B cell (primary cell): ENCODE data around the gene SINHCAF. TPM values are rescaled to one million over a fixed set of nuclear protein-coding genes. Genes with fewer than 3 reads are reported as not detected.

Source experiments
- ATAC-seq: fragments of 200-7000 bp; cut with Tn5 transposase; one replicate; pipeline ENCODE4 v1.10.0; 2021; ENCODE audit warnings: low read depth, mild to moderate bottlenecking, moderate number of reproducible peaks, moderate library complexity
- CTCF ChIA-PET: fragments of 350-600 bp; sonication (Branson Sonifier 250); formaldehyde crosslinking; loops from one replicate; lab custom pipeline; 2021; ENCODE audit warnings: antibody characterized with exemption, inconsistent platforms; lab: Charles Lee
- POLR2A ChIA-PET: fragments of 350-600 bp; sonication (Branson Sonifier 250); formaldehyde crosslinking; loops from one replicate; lab custom pipeline; 2021; ENCODE audit warnings: antibody characterized with exemption; lab: Charles Lee
- DNase-seq: peaks from one replicate; pipeline ENCODE4 v3.0.0; 2013
- H2AFZ ChIP-seq: 2 replicates; pipeline ENCODE4 v1.6.1; 2012; ENCODE audit warnings: mild to moderate bottlenecking, low read depth, low read length; ENCODE audit not compliant: insufficient read depth, poor library complexity, severe bottlenecking
- H3K27ac ChIP-seq, 2 donors: 1 replicate in 1 of 2; 2 replicates in 1 of 2; pipeline ENCODE4 v1.5.1; 2012 to 2013; ENCODE audit warnings: low read length in 2 of 2, mild to moderate bottlenecking in 2 of 2, moderate library complexity in 1 of 2
- H3K27me3 ChIP-seq, 4 experiments: fragments of 200-600 bp in 1 of 4; sonication (generic) in 1 of 4; replicated peaks in 1 of 4; 1 replicate in 2 of 4; 2 replicates in 2 of 4; pipeline versions ENCODE4 v1.6.1 to v1.7.0; 2013 to 2016; ENCODE audit warnings: low read length in 3 of 4, mild to moderate bottlenecking in 2 of 4, mixed read lengths in 1 of 4, moderate library complexity in 1 of 4; ENCODE audit not compliant: insufficient read depth in 4 of 4, control insufficient read depth in 3 of 4; ENCODE audit errors: control extremely low read depth in 1 of 4
- H3K36me3 ChIP-seq, 2 experiments: replicated peaks in 1 of 2; 1 replicate in 1 of 2; 2 replicates in 1 of 2; pipeline versions ENCODE4 v1.6.1 to v1.7.1; 2013; ENCODE audit warnings: low read length in 1 of 2; ENCODE audit not compliant: insufficient read depth in 2 of 2, control insufficient read depth in 1 of 2; ENCODE audit errors: control extremely low read depth in 1 of 2, extremely low read depth in 1 of 2
- H3K4me1 ChIP-seq, 2 donors: fragments of 200-600 bp in 1 of 2; sonication (generic) in 1 of 2; 1 replicate in 1 of 2; 2 replicates in 1 of 2; pipeline versions ENCODE4 v1.5.1 to v1.6.1; 2013 to 2017; ENCODE audit warnings: low read length in 2 of 2; ENCODE audit not compliant: control insufficient read depth in 2 of 2, insufficient read depth in 2 of 2
- H3K4me2 ChIP-seq: replicated peaks from 2 replicates; pipeline ENCODE3; 2012; ENCODE audit warnings: mild to moderate bottlenecking, low read depth, low read length; ENCODE audit not compliant: poor library complexity, severe bottlenecking
- H3K4me3 ChIP-seq, 5 experiments: fragments of 200-600 bp in 1 of 5; sonication (generic) in 1 of 5; 1 replicate in 3 of 5; 2 replicates in 2 of 5; pipeline versions ENCODE4 v1.5.1 to v1.7.0; 2011 to 2016; ENCODE audit warnings: low read length in 4 of 5, mild to moderate bottlenecking in 4 of 5, low read depth in 2 of 5, control low read depth in 1 of 5, moderate library complexity in 1 of 5; ENCODE audit not compliant: insufficient read depth in 1 of 5; ENCODE audit errors: control extremely low read depth in 1 of 5, extremely low read depth in 1 of 5
- H3K79me2 ChIP-seq: fragments of 200-600 bp; sonication (generic); one replicate; pipeline ENCODE4 v1.6.0; 2016; ENCODE audit warnings: low read length; ENCODE audit not compliant: control insufficient read depth, insufficient read depth
- H3K9ac ChIP-seq: fragments of 200-600 bp; sonication (generic); 2 replicates; pipeline ENCODE4 v1.6.1; 2017; ENCODE audit warnings: mild to moderate bottlenecking, low read length, moderate library complexity
- H3K9me3 ChIP-seq, 3 donors: one replicate each; pipeline versions ENCODE4 v1.6.1 to v1.7.1; 2013; ENCODE audit warnings: low read length in 2 of 3; ENCODE audit not compliant: control insufficient read depth in 2 of 3, insufficient read depth in 1 of 3; ENCODE audit errors: control extremely low read depth in 1 of 3
- H4K20me1 ChIP-seq: 2 replicates; pipeline ENCODE4 v1.6.0; 2012; ENCODE audit warnings: mild to moderate bottlenecking, low read length; ENCODE audit not compliant: insufficient read depth, control insufficient read depth, poor library complexity, severe bottlenecking
- H3K27ac Mint-ChIP-seq: one replicate; pipeline ENCODE4 v1.8.0; 2021; ENCODE audit warnings: mixed read lengths
- H3K27me3 Mint-ChIP-seq: one replicate; pipeline ENCODE4 v1.8.0; 2021; ENCODE audit warnings: mixed read lengths
- H3K4me1 Mint-ChIP-seq: one replicate; pipeline ENCODE4 v1.8.0; 2021; ENCODE audit warnings: mixed read lengths
- H3K4me3 Mint-ChIP-seq: one replicate; pipeline ENCODE4 v1.8.0; 2021; ENCODE audit warnings: mixed read lengths
- H3K9me3 Mint-ChIP-seq: one replicate; pipeline ENCODE4 v1.8.0; 2022; ENCODE audit warnings: mixed read lengths; ENCODE audit not compliant: insufficient read depth
- EZH2 ChIP-seq: IDR thresholded peaks from 2 replicates; pipeline ENCODE4 v1.6.1; 2012; ENCODE audit warnings: borderline replicate concordance, low read depth, mild to moderate bottlenecking, moderate library complexity, low read length; ENCODE audit not compliant: insufficient read depth, poor library complexity, severe bottlenecking
- WGBS: methylation state at CpG from one replicate; pipeline ENCODE4 v1.1.5; 2013; ENCODE audit warnings: missing lambda C conversion rate; ENCODE audit not compliant: insufficient coverage; 5-methylcytosine and 5-hydroxymethylcytosine counted together
- intact Hi-C: fragments of 100-400 bp; cut with micrococcal nuclease; formaldehyde crosslinking; loops from one replicate; pipeline ENCODE4 v1.10.0; 2022
- polyA plus RNA-seq: library from polyadenylated mRNA; depleted of rRNA; stranded (reverse); fragments of >200 nt; gene quantifications from 2 replicates; pipeline ENCODE4 v1.2.3, GENCODE V29; 2012
- total RNA-seq, 2 donors: library from RNA; stranded (reverse); fragments of 120-200 nt in 1 of 2; gene quantifications; 1 replicate in 1 of 2; 2 replicates in 1 of 2; pipeline versions ENCODE4 v1.2.3 to v1.2.4, GENCODE V29; 2013 to 2022
- TF ChIP-seq, protein P1 (sequence below): fragments of 200-600 bp; IDR thresholded peaks from one replicate; pipeline ENCODE4 v1.8.0; 2022; ENCODE audit warnings: antibody characterized with exemption, mild to moderate bottlenecking

SINHCAF gene
- total and polyA plus RNA-seq, 2 donors (not counting 1 experiment from before 2014, with no cell fraction given), result 43.5 to 129 TPM

DNA sequence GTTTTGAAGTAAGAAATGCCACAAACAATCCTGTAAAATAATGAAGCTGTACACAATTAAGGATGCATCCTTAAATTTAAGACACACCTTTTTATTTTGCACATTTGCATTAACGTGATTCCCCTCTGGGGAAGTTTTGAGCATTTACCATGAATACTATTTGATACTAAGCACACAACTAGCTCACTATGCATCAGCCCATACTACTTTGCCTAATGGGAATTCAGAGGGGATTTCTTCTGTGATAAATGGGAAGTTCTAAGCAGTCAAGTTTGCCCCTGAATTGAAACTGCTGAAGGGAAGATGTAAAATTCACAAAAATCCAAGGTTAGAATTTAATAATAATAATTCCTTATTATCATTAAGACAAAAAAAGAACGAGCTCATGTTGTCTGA, 27.4 kb downstream of the SINHCAF start:
- Histone ChIP-seq H3K27me3 (no peaks in the 10 kb centered on the region), H3K4me2 (peak overlapping the region; percentile 29), H3K4me3 (no peak overlapping the region), H4K20me1 (peaks cover 19% of the 10 kb centered on the region), H2AFZ (no peak overlapping the region), H3K27ac (peak overlapping the region; percentile 27 to 66), H3K36me3 (peaks cover 2 to 59% of the 10 kb centered on the region in 2 experiments), H3K79me2 (peaks cover 69% of the 10 kb centered on the region), H3K9ac (no peak overlapping the region), H3K4me1 (peaks cover 25 to 27% of the 10 kb centered on the region in 2 donors), H3K9me3 (no peaks in the 10 kb centered on the region)
- peak; percentile 37 for DNase-seq
- H3K27me3 Mint-ChIP-seq, result no peaks in the 10 kb centered on the region
- TF ChIP-seq EZH2, result no peak
- TF ChIP-seq, protein P1, sequence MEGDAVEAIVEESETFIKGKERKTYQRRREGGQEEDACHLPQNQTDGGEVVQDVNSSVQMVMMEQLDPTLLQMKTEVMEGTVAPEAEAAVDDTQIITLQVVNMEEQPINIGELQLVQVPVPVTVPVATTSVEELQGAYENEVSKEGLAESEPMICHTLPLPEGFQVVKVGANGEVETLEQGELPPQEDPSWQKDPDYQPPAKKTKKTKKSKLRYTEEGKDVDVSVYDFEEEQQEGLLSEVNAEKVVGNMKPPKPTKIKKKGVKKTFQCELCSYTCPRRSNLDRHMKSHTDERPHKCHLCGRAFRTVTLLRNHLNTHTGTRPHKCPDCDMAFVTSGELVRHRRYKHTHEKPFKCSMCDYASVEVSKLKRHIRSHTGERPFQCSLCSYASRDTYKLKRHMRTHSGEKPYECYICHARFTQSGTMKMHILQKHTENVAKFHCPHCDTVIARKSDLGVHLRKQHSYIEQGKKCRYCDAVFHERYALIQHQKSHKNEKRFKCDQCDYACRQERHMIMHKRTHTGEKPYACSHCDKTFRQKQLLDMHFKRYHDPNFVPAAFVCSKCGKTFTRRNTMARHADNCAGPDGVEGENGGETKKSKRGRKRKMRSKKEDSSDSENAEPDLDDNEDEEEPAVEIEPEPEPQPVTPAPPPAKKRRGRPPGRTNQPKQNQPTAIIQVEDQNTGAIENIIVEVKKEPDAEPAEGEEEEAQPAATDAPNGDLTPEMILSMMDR, result no peak
- peaks cover 53% of the 10 kb centered on the region for H3K4me1 Mint-ChIP-seq
- H3K27ac Mint-ChIP-seq, result peak overlapping the region; percentile 86
- H3K4me3 Mint-ChIP-seq, result peak overlapping the region; percentile 75
- peak; percentile 45 for ATAC-seq
- POLR2A ChIA-PET, result interaction anchor here (1.2 kb wide), 1 partner anchor 28 kb away, joined by 3 read pairs; no protein-coding TSS in a partner anchor
- intact Hi-C loops, result no loop called here
- CTCF ChIA-PET, result interaction anchor here (0.8 to 3.4 kb wide), 6 partner anchors 8 to 64 kb away, joined by 3 to 21 read pairs (median 3); no protein-coding TSS in a partner anchor
- H3K9me3 Mint-ChIP-seq, result no peaks in the 10 kb centered on the region
- WGBS, result no CpG with 5 or more reads among the region's 2 CpGs
